ENCODE results near the gene MUC22.
A peak's percentile ranks its signal among the peaks of the same experiment; 100 is the strongest.

Gene MUC22

GRCh38 chr6:31025595-31025994 lies 15.3 kb downstream of the MUC22 start:
- FAIRE-seq, result no peak
- DNase-seq (ENCODE audit: insufficient read length, low spot score), result no peak

GRCh38 chr6:31031095-31031494 lies 20.8 kb downstream of the MUC22 start:
- TF ChIP-seq POU2F2 (IDR thresholded peaks at IDR 0.05; ENCODE audit: low read depth, low read length) (no peak), SPI1 (IDR thresholded peaks at IDR 0.05; ENCODE audit: low read depth, low read length) (no peak), PAX5 (IDR thresholded peaks at IDR 0.05; ENCODE audit: insufficient read depth, low read length, severe bottlenecking) (no peak), TAF1 (IDR thresholded peaks at IDR 0.05; ENCODE audit: low read depth, low read length) (no peak), POLR2AphosphoS5 (IDR thresholded peaks at IDR 0.05; ENCODE audit: low read depth, low read length) (no peak), POLR2A (IDR thresholded peaks at IDR 0.05; ENCODE audit: low read depth, low read length) (no peak)
- DNase-seq (ENCODE audit: insufficient read length, low spot score) (no peak), FAIRE-seq (no peak)

More at GRCh38 chr6:31025595-31025994, 15.3 kb downstream of the MUC22 start:
- TF ChIP-seq SPI1 (IDR thresholded peaks at IDR 0.05; ENCODE audit: low read depth, low read length), result no peak

GRCh38 chr6:31033075-31033474 lies 22.8 kb downstream of the MUC22 start:
- no peak for TF ChIP-seq PAX5 (IDR thresholded peaks at IDR 0.05; ENCODE audit: insufficient read depth, low read length, severe bottlenecking)
- no peak for TF ChIP-seq SPI1 (IDR thresholded peaks at IDR 0.05; ENCODE audit: low read depth, low read length)
- no peak for TF ChIP-seq POLR2A (IDR thresholded peaks at IDR 0.05; ENCODE audit: low read depth, low read length)
- TF ChIP-seq TAF1 (IDR thresholded peaks at IDR 0.05; ENCODE audit: low read depth, low read length), result no peak
- no peak for TF ChIP-seq POU2F2 (IDR thresholded peaks at IDR 0.05; ENCODE audit: low read depth, low read length)
- TF ChIP-seq POLR2AphosphoS5 (IDR thresholded peaks at IDR 0.05; ENCODE audit: low read depth, low read length), result no peak
- no peak for DNase-seq (ENCODE audit: insufficient read length, low spot score)
- no peak for FAIRE-seq

GRCh38 chr6:31035862-31036497 lies 25.7 kb downstream of the MUC22 start:
- no peak for TF ChIP-seq POLR2A (IDR thresholded peaks at IDR 0.05; ENCODE audit: low read depth, low read length)
- TF ChIP-seq SPI1 (IDR thresholded peaks at IDR 0.05; ENCODE audit: low read depth, low read length), result no peak
- TF ChIP-seq POU2F2 (IDR thresholded peaks at IDR 0.05; ENCODE audit: low read depth, low read length), result no peak
- TF ChIP-seq POLR2AphosphoS5 (IDR thresholded peaks at IDR 0.05; ENCODE audit: low read depth, low read length), result no peak
- no peak for TF ChIP-seq TAF1 (IDR thresholded peaks at IDR 0.05; ENCODE audit: low read depth, low read length)
- no peak for TF ChIP-seq PAX5 (IDR thresholded peaks at IDR 0.05; ENCODE audit: insufficient read depth, low read length, severe bottlenecking)
- FAIRE-seq (no peak), DNase-seq (ENCODE audit: insufficient read length, low spot score) (no peak)

- DNase-seq (ENCODE audit: insufficient read length, low spot score) (no peak), FAIRE-seq (no peak)
- TF ChIP-seq POU2F2 (IDR thresholded peaks at IDR 0.05; ENCODE audit: low read depth, low read length), result no peak
- TF ChIP-seq POLR2A (IDR thresholded peaks at IDR 0.05; ENCODE audit: low read depth, low read length), result no peak
- no peak for TF ChIP-seq SPI1 (IDR thresholded peaks at IDR 0.05; ENCODE audit: low read depth, low read length)
- no peak for TF ChIP-seq POLR2AphosphoS5 (IDR thresholded peaks at IDR 0.05; ENCODE audit: low read depth, low read length)
- no peak for TF ChIP-seq TAF1 (IDR thresholded peaks at IDR 0.05; ENCODE audit: low read depth, low read length)
- no peak for TF ChIP-seq PAX5 (IDR thresholded peaks at IDR 0.05; ENCODE audit: insufficient read depth, low read length, severe bottlenecking)
Measured at GRCh38 chr6:31037169-31037568, 26.9 kb downstream of the MUC22 start.

GRCh38 chr6:31037682-31038081 lies 27.4 kb downstream of the MUC22 start:
- FAIRE-seq, result peak; percentile 13

GRCh38 chr6:31038559-31038958 lies 28.3 kb downstream of the MUC22 start:
- TF ChIP-seq POLR2A (IDR thresholded peaks at IDR 0.05; ENCODE audit: low read depth, low read length) (no peak), SPI1 (IDR thresholded peaks at IDR 0.05; ENCODE audit: low read depth, low read length) (no peak), POLR2AphosphoS5 (IDR thresholded peaks at IDR 0.05; ENCODE audit: low read depth, low read length) (no peak), PAX5 (IDR thresholded peaks at IDR 0.05; ENCODE audit: insufficient read depth, low read length, severe bottlenecking) (no peak), TAF1 (IDR thresholded peaks at IDR 0.05; ENCODE audit: low read depth, low read length) (no peak)

More at GRCh38 chr6:31037682-31038081, 27.4 kb downstream of the MUC22 start:
- TF ChIP-seq POU2F2 (IDR thresholded peaks at IDR 0.05; ENCODE audit: low read depth, low read length) (no peak), PAX5 (IDR thresholded peaks at IDR 0.05; ENCODE audit: insufficient read depth, low read length, severe bottlenecking) (no peak), SPI1 (IDR thresholded peaks at IDR 0.05; ENCODE audit: low read depth, low read length) (no peak), POLR2AphosphoS5 (IDR thresholded peaks at IDR 0.05; ENCODE audit: low read depth, low read length) (no peak), POLR2A (IDR thresholded peaks at IDR 0.05; ENCODE audit: low read depth, low read length) (no peak), TAF1 (IDR thresholded peaks at IDR 0.05; ENCODE audit: low read depth, low read length) (no peak)
- no peak for DNase-seq (ENCODE audit: insufficient read length, low spot score)

GRCh38 chr6:31040801-31041200 lies 30.5 kb downstream of the MUC22 start:
- no peak for FAIRE-seq
- no peak for DNase-seq (ENCODE audit: insufficient read length, low spot score)
- TF ChIP-seq POU2F2 (IDR thresholded peaks at IDR 0.05; ENCODE audit: low read depth, low read length) (no peak), PAX5 (IDR thresholded peaks at IDR 0.05; ENCODE audit: insufficient read depth, low read length, severe bottlenecking) (no peak), POLR2A (IDR thresholded peaks at IDR 0.05; ENCODE audit: low read depth, low read length) (no peak), SPI1 (IDR thresholded peaks at IDR 0.05; ENCODE audit: low read depth, low read length) (no peak), POLR2AphosphoS5 (IDR thresholded peaks at IDR 0.05; ENCODE audit: low read depth, low read length) (no peak)

More at GRCh38 chr6:31038559-31038958, 28.3 kb downstream of the MUC22 start:
- no peak for FAIRE-seq
- no peak for DNase-seq (ENCODE audit: insufficient read length, low spot score)

- no peak for DNase-seq (ENCODE audit: insufficient read length, low spot score)
- no peak for TF ChIP-seq POLR2A (IDR thresholded peaks at IDR 0.05; ENCODE audit: low read depth, low read length)
- no peak for TF ChIP-seq PAX5 (IDR thresholded peaks at IDR 0.05; ENCODE audit: insufficient read depth, low read length, severe bottlenecking)
- TF ChIP-seq TAF1 (IDR thresholded peaks at IDR 0.05; ENCODE audit: low read depth, low read length), result no peak
- no peak for TF ChIP-seq SPI1 (IDR thresholded peaks at IDR 0.05; ENCODE audit: low read depth, low read length)
- no peak for TF ChIP-seq POLR2AphosphoS5 (IDR thresholded peaks at IDR 0.05; ENCODE audit: low read depth, low read length)
- TF ChIP-seq POU2F2 (IDR thresholded peaks at IDR 0.05; ENCODE audit: low read depth, low read length), result no peak
- no peak for FAIRE-seq
Measured at GRCh38 chr6:31041372-31041974, 31.2 kb downstream of the MUC22 start.

GRCh38 chr6:31042806-31043205 lies 32.5 kb downstream of the MUC22 start:
- TF ChIP-seq TAF1 (IDR thresholded peaks at IDR 0.05; ENCODE audit: low read depth, low read length) (no peak), PAX5 (IDR thresholded peaks at IDR 0.05; ENCODE audit: insufficient read depth, low read length, severe bottlenecking) (no peak), POU2F2 (IDR thresholded peaks at IDR 0.05; ENCODE audit: low read depth, low read length) (no peak), POLR2AphosphoS5 (IDR thresholded peaks at IDR 0.05; ENCODE audit: low read depth, low read length) (no peak), POLR2A (IDR thresholded peaks at IDR 0.05; ENCODE audit: low read depth, low read length) (no peak), SPI1 (IDR thresholded peaks at IDR 0.05; ENCODE audit: low read depth, low read length) (peak; percentile 85)
- DNase-seq (ENCODE audit: insufficient read length, low spot score) (no peak), FAIRE-seq (peak; percentile 48)

All from GM12891 (cell line).